NCI-H748 treated with DMSO at 0.1 percent for 48 hours (cell line): ENCODE measurements around the gene CLCN1.
A peak's percentile ranks its signal among the peaks of the same experiment; 100 is the strongest.

ENCODE experiments used
- DNase-seq: peaks from one replicate; lab custom pipeline; 2025; lab: John Stamatoyannopoulos, UW

CLCN1 gene

DNA sequence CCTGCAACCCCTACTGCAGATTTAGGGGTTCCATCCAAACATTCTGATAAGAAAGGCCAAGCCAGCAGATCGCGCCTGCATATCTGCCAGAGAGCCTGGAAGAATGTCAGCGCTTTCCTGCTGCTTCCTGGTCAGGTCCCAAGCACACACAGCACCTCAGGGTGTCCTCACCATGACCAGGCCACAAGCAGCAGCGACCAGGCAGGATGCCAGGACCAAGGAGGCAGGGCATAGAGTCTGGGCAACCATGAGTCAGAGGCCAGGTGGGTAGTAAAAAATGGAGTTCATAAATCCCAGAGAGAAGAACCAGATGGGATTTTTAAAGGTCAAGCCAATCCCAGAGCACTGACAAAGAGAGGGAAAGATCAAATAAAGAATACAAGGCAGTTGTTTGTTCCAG lies 52.1 kb downstream of the CLCN1 start:
- DNase-seq: no peak

DNA sequence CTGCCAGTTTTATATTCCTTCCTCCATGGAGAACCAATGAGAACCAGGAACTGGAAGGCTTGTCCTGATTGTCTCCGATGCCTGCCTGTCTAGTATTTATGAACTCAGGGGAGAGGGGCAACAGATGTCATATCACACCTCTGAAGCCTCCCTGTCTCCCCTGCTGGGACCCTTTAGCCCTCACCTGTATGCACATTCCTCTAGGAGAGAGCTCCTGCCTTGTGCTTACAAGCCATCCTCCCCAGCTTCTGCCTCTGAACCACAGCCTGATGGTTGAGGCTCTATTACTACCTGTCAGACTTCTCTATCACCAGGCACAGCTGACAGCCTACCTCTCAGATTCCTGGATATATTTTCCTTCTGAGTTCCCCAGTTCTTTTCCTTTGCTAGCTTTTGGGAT lies 52.5 kb downstream of the CLCN1 start:
- no peak for DNase-seq

DNA sequence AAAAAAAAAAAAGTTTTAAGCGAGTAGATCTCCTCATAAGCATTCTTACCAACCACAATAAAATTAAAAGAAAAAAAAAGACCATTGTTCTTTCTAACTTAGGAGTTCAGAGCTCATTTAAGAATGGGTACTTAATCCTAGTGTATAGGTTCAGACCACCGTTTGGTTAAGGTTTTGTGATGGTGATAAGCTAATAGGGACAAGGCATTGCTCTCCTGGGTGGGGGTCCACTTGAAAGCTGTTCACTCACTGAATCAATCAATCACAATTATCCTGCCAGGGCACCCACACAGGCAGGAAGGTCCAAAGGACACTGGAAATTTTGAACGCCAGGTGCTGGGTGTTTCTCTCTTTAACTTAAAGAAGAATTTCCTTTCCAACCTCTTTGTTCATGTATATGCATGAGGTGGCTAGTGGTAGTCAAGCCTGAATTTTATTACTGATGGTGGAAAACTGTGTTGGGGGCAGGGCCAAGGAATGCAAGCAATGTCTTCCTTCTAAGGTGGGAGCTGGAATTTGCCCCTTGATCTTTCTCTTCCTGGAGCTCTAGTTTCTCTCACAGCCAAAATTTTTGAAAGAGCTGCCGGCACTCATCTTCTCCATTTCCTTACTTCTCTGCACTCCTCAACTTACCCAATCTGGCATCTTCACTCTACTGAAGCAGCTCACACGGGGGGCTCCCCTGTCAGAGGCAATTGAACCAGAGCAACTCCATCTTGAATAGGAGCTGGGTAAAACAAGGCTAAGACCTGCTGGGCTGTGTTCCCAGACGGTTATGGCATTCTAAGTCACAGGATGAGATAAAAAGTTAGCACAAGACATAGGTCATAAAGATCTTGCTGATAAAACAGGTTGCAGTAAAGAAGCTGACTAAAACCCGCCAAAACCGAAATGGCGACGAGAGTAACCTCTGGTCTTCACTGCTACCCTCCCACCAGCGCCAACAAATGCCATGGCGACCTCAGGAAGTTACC lies 54.1 kb downstream of the CLCN1 start:
- no peak for DNase-seq

GRCh38 chr7:143372070-143372469 lies 56.2 kb downstream of the CLCN1 start:
- no peak for DNase-seq

- no peak for DNase-seq
These were observed 57.4 kb downstream of the CLCN1 start for GRCh38 chr7:143373255-143373794.

GRCh38 chr7:143374561-143374960 lies 58.6 kb downstream of the CLCN1 start:
- no peak for DNase-seq

- DNase-seq: no peak
These were observed 59.6 kb downstream of the CLCN1 start for GRCh38 chr7:143375298-143376034.

DNA sequence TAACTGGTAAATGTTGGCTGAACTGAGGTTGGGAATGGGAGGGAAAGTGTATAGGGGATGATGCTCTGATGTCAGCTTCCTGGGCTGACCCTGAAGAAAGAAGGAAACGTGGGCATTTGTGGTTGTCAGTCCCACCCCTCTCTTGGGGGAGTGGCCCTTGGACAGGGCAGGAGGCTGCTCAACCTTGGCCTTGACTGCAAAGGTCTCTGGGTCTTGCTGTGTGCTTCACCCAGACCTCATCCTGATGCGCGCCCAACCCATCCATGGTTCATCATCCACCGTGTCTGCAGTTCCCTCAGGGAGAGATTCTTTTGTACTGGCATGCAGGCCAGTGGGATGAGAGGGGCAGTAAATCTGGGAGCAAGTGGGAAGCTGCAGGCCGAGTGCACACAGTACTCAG lies 60.5 kb downstream of the CLCN1 start:
- DNase-seq: no peak

- DNase-seq: no peak
These were observed 63.8 kb downstream of the CLCN1 start for GRCh38 chr7:143379611-143380259.

- DNase-seq: peak; percentile 67
These were observed 64.3 kb downstream of the CLCN1 start for GRCh38 chr7:143380260-143380645.

GRCh38 chr7:143380646-143381426 lies 64.9 kb downstream of the CLCN1 start, which contains the start of gene ZYX:
Gene ZYX (plus strand): TSS chr7:143381345. CDS start chr7:143381572, 227 bp downstream.
- peak; percentile 35 for DNase-seq

GRCh38 chr7:143381427-143382125 lies 65.7 kb downstream of the CLCN1 start:
- DNase-seq: no peak

DNA sequence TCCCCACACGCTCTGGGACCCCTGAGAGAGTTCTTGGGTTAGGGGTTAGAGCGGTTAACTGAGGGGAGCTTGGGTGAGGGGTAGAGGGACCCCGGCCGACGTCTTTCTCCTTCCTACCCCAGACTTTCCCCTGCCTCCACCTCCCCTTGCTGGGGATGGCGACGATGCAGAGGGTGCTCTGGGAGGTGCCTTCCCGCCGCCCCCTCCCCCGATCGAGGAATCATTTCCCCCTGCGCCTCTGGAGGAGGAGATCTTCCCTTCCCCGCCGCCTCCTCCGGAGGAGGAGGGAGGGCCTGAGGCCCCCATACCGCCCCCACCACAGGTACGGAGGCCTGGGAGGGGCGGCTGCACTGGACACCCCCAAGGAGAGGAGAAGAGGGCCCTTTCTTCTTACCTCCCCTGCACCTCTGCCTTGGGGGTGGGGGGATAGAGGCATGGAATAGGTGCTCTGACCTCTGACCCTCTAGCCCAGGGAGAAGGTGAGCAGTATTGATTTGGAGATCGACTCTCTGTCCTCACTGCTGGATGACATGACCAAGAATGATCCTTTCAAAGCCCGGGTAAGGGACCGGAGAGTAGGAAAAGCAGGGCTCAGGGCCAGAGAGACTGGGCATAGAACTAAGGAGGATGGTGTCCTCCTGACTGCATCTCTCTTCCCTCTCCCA lies 66.3 kb downstream of the CLCN1 start:
- DNase-seq: no peak

DNA sequence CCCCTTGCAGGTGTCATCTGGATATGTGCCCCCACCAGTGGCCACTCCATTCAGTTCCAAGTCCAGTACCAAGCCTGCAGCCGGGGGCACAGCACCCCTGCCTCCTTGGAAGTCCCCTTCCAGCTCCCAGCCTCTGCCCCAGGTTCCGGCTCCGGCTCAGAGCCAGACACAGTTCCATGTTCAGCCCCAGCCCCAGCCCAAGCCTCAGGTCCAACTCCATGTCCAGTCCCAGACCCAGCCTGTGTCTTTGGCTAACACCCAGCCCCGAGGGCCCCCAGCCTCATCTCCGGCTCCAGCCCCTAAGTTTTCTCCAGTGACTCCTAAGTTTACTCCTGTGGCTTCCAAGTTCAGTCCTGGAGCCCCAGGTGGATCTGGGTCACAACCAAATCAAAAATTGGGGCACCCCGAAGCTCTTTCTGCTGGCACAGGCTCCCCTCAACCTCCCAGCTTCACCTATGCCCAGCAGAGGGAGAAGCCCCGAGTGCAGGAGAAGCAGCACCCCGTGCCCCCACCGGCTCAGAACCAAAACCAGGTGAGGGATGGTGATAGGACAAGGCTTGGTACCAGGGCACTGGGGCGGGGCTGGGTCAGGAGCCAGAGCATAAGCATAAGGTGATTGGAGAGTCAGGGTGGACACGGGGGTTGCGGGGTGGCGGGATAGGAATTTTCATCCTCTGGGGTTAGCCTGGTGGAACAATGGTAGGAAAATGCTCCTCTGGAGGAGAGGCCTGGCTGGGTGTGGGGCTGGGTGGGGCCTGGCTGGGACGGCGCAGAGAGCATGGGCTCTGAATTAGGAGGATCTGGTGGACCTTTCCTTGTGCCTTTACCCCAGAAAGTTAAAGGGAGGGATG lies 67.1 kb downstream of the CLCN1 start:
- DNase-seq: no peak

DNA sequence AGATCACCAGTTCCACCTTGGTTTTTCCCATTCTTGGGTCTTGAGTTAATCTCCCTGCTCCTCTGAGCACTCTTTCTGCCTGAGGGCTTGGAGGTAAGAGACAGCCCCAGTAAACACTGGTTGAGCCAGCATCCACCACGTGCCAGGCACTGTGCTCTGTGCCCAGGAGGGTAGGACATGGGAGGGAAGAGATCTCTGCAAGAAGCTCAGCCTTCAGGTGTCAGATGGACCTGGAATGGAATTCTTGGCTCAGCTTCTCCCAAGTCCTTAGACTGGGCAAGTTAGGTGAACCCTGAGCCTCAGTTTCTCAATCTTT lies 67.7 kb downstream of the CLCN1 start:
- DNase-seq: no peak

DNA sequence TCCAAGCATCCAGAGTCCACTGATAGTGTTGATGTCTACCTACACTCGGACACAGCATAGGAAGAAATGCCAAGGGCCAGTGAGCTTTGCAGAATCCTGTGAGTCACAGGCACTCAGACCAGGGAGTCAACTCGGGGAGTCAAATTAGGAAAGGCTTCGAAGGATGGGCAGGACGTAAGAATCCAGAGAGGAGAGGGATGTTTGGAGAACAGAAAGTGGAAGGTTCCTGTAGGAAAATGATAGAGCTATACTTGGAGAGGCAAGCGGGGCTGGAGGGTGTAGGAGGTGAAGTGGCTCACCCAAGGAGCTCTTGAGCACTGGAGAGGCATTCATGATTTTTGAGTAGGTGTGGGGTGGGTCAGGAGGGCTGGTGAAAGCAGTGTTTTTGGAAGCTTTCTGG lies 68.2 kb downstream of the CLCN1 start:
- DNase-seq: no peak

- DNase-seq: no peak
These were observed 69.0 kb downstream of the CLCN1 start for GRCh38 chr7:143384661-143385631.
